HepG2 (cell line): ENCODE data around the gene HMCN1. TPM values are rescaled to one million over a fixed set of nuclear protein-coding genes. Genes with fewer than 3 reads are reported as not detected.

Experiments
- ATAC-seq: fragments of 200-7000 bp; cut with Tn5 transposase; 3 replicates; pipeline ENCODE4 v1.9.1; 2020; ENCODE audit warnings: mild to moderate bottlenecking, moderate library complexity
- BruUV-seq: library from RNA; stranded (reverse); fragments of 400-500 nt; replicated peaks from 2 replicates; lab custom pipeline; 2021; lab: Mats Ljungman, UMichigan
- CTCF ChIA-PET: fragments of 300-600 bp; formaldehyde crosslinking; extraction: SDS; loops from one replicate; lab custom pipeline; 2021; ENCODE audit warnings: low total read pairs, inconsistent platforms, low intra/inter-chr PET ratio; lab: Yijun Ruan, JAX
- POLR2A ChIA-PET: fragments of 350-600 bp; sonication (Branson Sonifier 250); formaldehyde crosslinking; loops from one replicate; lab custom pipeline; 2020; ENCODE audit warnings: antibody characterized with exemption, inconsistent platforms; lab: Yijun Ruan, JAX
- DNase-seq: peaks from one replicate; pipeline ENCODE4 v3.0.0-alpha.2; 2015; ENCODE audit warnings: low spot score
- FAIRE-seq: peaks from 3 replicates; lab custom pipeline; 2011; peaks lifted over from hg19 to GRCh38; lab: Jason Lieb, UNC
- H2AFZ ChIP-seq: one replicate; pipeline ENCODE4 v1.6.1; 2011; ENCODE audit warnings: low read length, inconsistent platforms
- H3K27ac ChIP-seq: fragments of 300-600 bp; 3 replicates; pipeline ENCODE4 v1.8.0; 2011; ENCODE audit warnings: mixed run types, mild to moderate bottlenecking, mixed read lengths, low read length, inconsistent platforms; ENCODE audit not compliant: insufficient read depth; ENCODE audit errors: extremely low read length
- H3K27me3 ChIP-seq, 2 experiments: fragments of 200-600 bp in 1 of 2; 2 replicates in 1 of 2; 3 replicates in 1 of 2; pipeline versions ENCODE4 v1.6.0 to v1.8.0; 2011; ENCODE audit warnings: low read length in 2 of 2, mild to moderate bottlenecking in 2 of 2, moderate library complexity in 2 of 2, inconsistent platforms in 1 of 2; ENCODE audit not compliant: insufficient read depth in 2 of 2, control insufficient read depth in 1 of 2
- H3K36me3 ChIP-seq, 2 experiments: fragments of 200-600 bp in 1 of 2; replicated peaks in 1 of 2; 2 replicates in 1 of 2; 3 replicates in 1 of 2; pipeline versions ENCODE4 v1.5.1 to v1.8.0; 2011; ENCODE audit warnings: low read length in 2 of 2, inconsistent platforms in 1 of 2; ENCODE audit not compliant: insufficient read depth in 2 of 2, control insufficient read depth in 1 of 2
- H3K4me1 ChIP-seq: 2 replicates; pipeline ENCODE4 v1.5.1; 2012; ENCODE audit warnings: low read length, inconsistent platforms; ENCODE audit not compliant: insufficient read depth
- H3K4me2 ChIP-seq: 2 replicates; pipeline ENCODE4 v1.6.0; 2011; ENCODE audit warnings: low read depth, low read length, inconsistent platforms
- H3K4me3 ChIP-seq, 3 experiments: fragments of 200-600 bp in 1 of 3; sonication (generic), shearing (Covaris generic) in 1 of 3; replicated peaks in 1 of 3; 2 replicates each; pipeline ENCODE4 v1.5.1; 2011 to 2016; ENCODE audit warnings: low read length in 3 of 3, inconsistent platforms in 2 of 3, low read depth in 2 of 3, mild to moderate bottlenecking in 2 of 3, control low read depth in 1 of 3, mixed read lengths in 1 of 3; ENCODE audit not compliant: insufficient read depth in 1 of 3
- H3K79me2 ChIP-seq: one replicate; pipeline ENCODE4 v1.6.1; 2011; ENCODE audit warnings: low read length, inconsistent platforms; ENCODE audit not compliant: insufficient read depth
- H3K9ac ChIP-seq: 2 replicates; pipeline ENCODE4 v1.6.0; 2011; ENCODE audit warnings: mild to moderate bottlenecking, low read depth, low read length, inconsistent platforms; ENCODE audit not compliant: insufficient read depth
- H3K9me3 ChIP-seq: 2 replicates; pipeline ENCODE4 v1.5.1; 2012; ENCODE audit warnings: mild to moderate bottlenecking, low read length
- H4K20me1 ChIP-seq: 2 replicates; pipeline ENCODE4 v1.6.0; 2011; ENCODE audit warnings: inconsistent platforms, mild to moderate bottlenecking, low read length, moderate library complexity; ENCODE audit not compliant: insufficient read depth
- ARHGAP35 ChIP-seq: sonication (generic); formaldehyde crosslinking; IDR thresholded peaks from 2 replicates; pipeline ENCODE4 v1.9.0; 2022; ENCODE audit warnings: mild to moderate bottlenecking, inconsistent platforms, moderate library complexity, missing genetic modification reagents, borderline replicate concordance
- HOXD1 ChIP-seq: sonication (generic); formaldehyde crosslinking; IDR thresholded peaks from 2 replicates; pipeline ENCODE4 v1.5.0; 2020; ENCODE audit warnings: missing genetic modification reagents
- IRF2 ChIP-seq: IDR thresholded peaks from 2 replicates; pipeline ENCODE4 v1.6.1; 2018; ENCODE audit warnings: missing genetic modification reagents, missing compliant biosample characterization
- JUNB ChIP-seq: sonication (generic); formaldehyde crosslinking; IDR thresholded peaks from 2 replicates; pipeline ENCODE4 v1.8.0; 2022; ENCODE audit warnings: missing genetic modification reagents, mild to moderate bottlenecking, borderline replicate concordance
- KMT2A ChIP-seq: sonication (generic); formaldehyde crosslinking; IDR thresholded peaks from 2 replicates; pipeline ENCODE4 v1.4.0; 2020; ENCODE audit warnings: missing genetic modification reagents
- MAFF ChIP-seq: IDR thresholded peaks from 2 replicates; pipeline ENCODE4 v1.6.1; 2011; ENCODE audit warnings: low read depth, low read length, improper control_type of control experiment
- MAX ChIP-seq: IDR thresholded peaks from 2 replicates; pipeline ENCODE4 v1.6.1; 2012; ENCODE audit warnings: inconsistent platforms
- PHF5A ChIP-seq: IDR thresholded peaks from one replicate; pipeline ENCODE4 v1.6.1; 2018; ENCODE audit warnings: low read depth, missing genetic modification reagents; ENCODE audit not compliant: unreplicated experiment
- RARG ChIP-seq: sonication (generic); formaldehyde crosslinking; IDR thresholded peaks from 2 replicates; pipeline ENCODE4 v1.4.0; 2020; ENCODE audit warnings: low read depth, mild to moderate bottlenecking, missing genetic modification reagents
- TP53 ChIP-seq: sonication (generic); formaldehyde crosslinking; conservative IDR thresholded peaks from 2 replicates; pipeline ENCODE4 v1.4.0; 2020; ENCODE audit warnings: missing genetic modification reagents
- YEATS4 ChIP-seq: sonication (generic); formaldehyde crosslinking; IDR thresholded peaks from 2 replicates; pipeline ENCODE4 v1.4.0; 2020; ENCODE audit warnings: missing genetic modification reagents, borderline replicate concordance
- ZMYM4 ChIP-seq: sonication (generic); formaldehyde crosslinking; IDR thresholded peaks from 2 replicates; pipeline ENCODE4 v1.8.1; 2023; ENCODE audit warnings: mild to moderate bottlenecking, missing genetic modification reagents
- ZNF143 ChIP-seq: sonication (generic); formaldehyde crosslinking; IDR thresholded peaks from 2 replicates; pipeline ENCODE4 v1.4.0; 2020; ENCODE audit warnings: missing genetic modification reagents
- ZNF20 ChIP-seq: sonication (generic); formaldehyde crosslinking; IDR thresholded peaks from 2 replicates; pipeline ENCODE4 v1.4.0; 2020; ENCODE audit warnings: mild to moderate bottlenecking, moderate library complexity, missing genetic modification reagents
- ZSCAN25 ChIP-seq: sonication (generic); formaldehyde crosslinking; IDR thresholded peaks from 2 replicates; pipeline ENCODE4 v1.8.0; 2022; ENCODE audit warnings: mild to moderate bottlenecking, missing genetic modification reagents
- WGBS: methylation state at CpG from one replicate; pipeline ENCODE4 v1.1.6; 2017; ENCODE audit warnings: low lambda C conversion rate; 5-methylcytosine and 5-hydroxymethylcytosine counted together
- in situ Hi-C: cut with HindIII; loops from 2 replicates; pipeline ENCODE4 v1.10.0; 2017; ENCODE audit warnings: low pct_unique_long_range_greater_than_20kb; ENCODE audit not compliant: extremely low pct_ligation_motif_present
- intact Hi-C: fragments of 100-400 bp; cut with micrococcal nuclease; formaldehyde crosslinking; loops from one replicate; pipeline ENCODE4 v1.10.0; 2022; ENCODE audit not compliant: unreplicated experiment
- polyA plus RNA-seq, 8 experiments: library from polyadenylated mRNA; depleted of rRNA in 3 of 8; stranded (reverse) in 7 of 8; unstranded in 1 of 8; fragments of >200 nt; fragmentation: Illumina TruSeq in 4 of 8; extraction: Trizol in 4 of 8; gene quantifications; 2 replicates each; pipeline versions ENCODE4 v1.2.1 to v1.2.3, GENCODE V29; 2011 to 2016; ENCODE audit warnings: low read depth in 4 of 8, missing spikeins in 1 of 8, mixed read lengths in 1 of 8; ENCODE audit not compliant: insufficient read depth in 1 of 8
- total RNA-seq, 5 experiments: library from RNA; depleted of rRNA; stranded (reverse); fragments of >200 nt; fragmentation: Illumina TruSeq; extraction: Trizol; gene quantifications; 2 replicates each; pipeline ENCODE4 v1.2.3, GENCODE V29; 2016; ENCODE audit warnings: low read depth in 1 of 5
- TF ChIP-seq, protein P1 (sequence below): sonication (generic); formaldehyde crosslinking; IDR thresholded peaks from 2 replicates; pipeline ENCODE4 v1.8.0; 2022; ENCODE audit warnings: missing genetic modification reagents, mild to moderate bottlenecking, inconsistent platforms, borderline replicate concordance

HMCN1 gene
- total and polyA plus RNA-seq, 2 of the 13 experiments (the other 11 are each of a cell fraction or from before 2014, with no cell fraction given) = 0.03 TPM; not detected in 1

GRCh38 chr1:186022184-186022583, 288.0 kb downstream of the HMCN1 start:
- in situ Hi-C loops (no loop called here), intact Hi-C loops (no loop called here)
- H3K9ac ChIP-seq = no peak overlapping the region
- TF ChIP-seq IRF2 (CRISPR knock-in tag) = no peak
- no peak for TF ChIP-seq JUNB
- ChIA-PET CTCF (no interaction called here), POLR2A (no interaction called here)
- no TSS peak for BruUV-seq
- no peak overlapping the region for H2AFZ ChIP-seq
- ATAC-seq (no peak), DNase-seq (no peak), FAIRE-seq (no peak)
- no peaks in the 10 kb centered on the region for H4K20me1 ChIP-seq
- H3K9me3 ChIP-seq = no peaks in the 10 kb centered on the region
- 0% methylated on average over 1 of the region's 1 CpG for WGBS
- H3K27me3 ChIP-seq = no peaks in the 10 kb centered on the region; a peak in 1 of 5 replicates
- H3K27ac ChIP-seq = no peak overlapping the region
- no peak overlapping the region for H3K4me2 ChIP-seq
- H3K36me3 ChIP-seq = no peaks in the 10 kb centered on the region
- no peaks in the 10 kb centered on the region for H3K79me2 ChIP-seq
- H3K4me1 ChIP-seq = no peaks in the 10 kb centered on the region
- H3K4me3 ChIP-seq = no peak overlapping the region

DNA sequence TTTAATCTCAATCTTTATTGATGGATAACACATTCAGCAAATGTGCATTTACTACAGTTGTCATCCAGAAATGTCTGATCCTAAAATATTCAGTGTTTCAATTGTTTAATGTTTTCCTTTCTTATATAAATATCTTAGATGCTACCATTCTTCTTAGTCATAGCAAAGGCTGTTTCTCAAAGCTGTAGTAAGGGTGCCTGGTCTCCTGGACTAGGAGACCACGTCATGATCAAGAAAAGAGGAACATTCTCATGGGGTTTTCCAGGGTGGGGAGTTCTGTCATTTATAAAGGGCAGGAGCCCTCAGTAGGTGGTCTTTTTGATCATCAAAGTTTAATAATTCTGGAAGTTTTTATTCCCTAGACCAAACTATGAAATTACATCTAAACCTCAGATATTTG, 292.8 kb downstream of the HMCN1 start:
- in situ Hi-C loops = no loop called here
- no peak for FAIRE-seq
- H3K27ac ChIP-seq = no peak overlapping the region
- intact Hi-C loops = no loop called here
- 6% methylated on average over 1 of the region's 1 CpG for WGBS
- no peak overlapping the region for H2AFZ ChIP-seq
- no peak for ATAC-seq
- no peaks in the 10 kb centered on the region for H3K36me3 ChIP-seq
- H3K4me2 ChIP-seq = no peak overlapping the region
- no peaks in the 10 kb centered on the region for H3K79me2 ChIP-seq
- no peak overlapping the region for H3K9ac ChIP-seq
- H4K20me1 ChIP-seq = no peaks in the 10 kb centered on the region
- TF ChIP-seq, protein P1, sequence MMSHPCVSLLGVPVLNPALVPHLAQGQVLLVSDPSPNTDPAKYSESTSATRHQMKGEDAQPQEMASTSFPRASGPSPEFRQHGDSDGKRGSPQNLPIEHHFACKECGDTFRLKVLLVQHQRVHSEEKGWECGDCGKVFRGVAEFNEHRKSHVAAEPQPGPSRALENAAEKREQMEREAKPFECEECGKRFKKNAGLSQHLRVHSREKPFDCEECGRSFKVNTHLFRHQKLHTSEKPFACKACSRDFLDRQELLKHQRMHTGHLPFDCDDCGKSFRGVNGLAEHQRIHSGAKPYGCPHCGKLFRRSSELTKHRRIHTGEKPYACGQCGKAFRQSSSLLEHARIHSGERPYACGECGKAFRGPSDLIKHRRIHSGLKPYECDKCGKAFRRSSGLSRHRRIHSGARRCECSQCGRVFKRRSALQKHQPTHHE (CRISPR knock-in tag) = no peak
- TF ChIP-seq HOXD1 (CRISPR knock-in tag) (no peak), RARG (CRISPR knock-in tag) (no peak), YEATS4 (CRISPR knock-in tag) (no peak), KMT2A (CRISPR knock-in tag) (no peak), PHF5A (CRISPR knock-in tag) (no peak), ZNF20 (CRISPR knock-in tag) (no peak), ZMYM4 (CRISPR knock-in tag) (no peak), ZSCAN25 (CRISPR knock-in tag) (no peak), MAFF (no peak), MAX (no peak), ZNF143 (CRISPR knock-in tag) (no peak), TP53 (CRISPR knock-in tag) (no peak), ARHGAP35 (CRISPR knock-in tag) (no peak)
- BruUV-seq = no TSS peak
- no peaks in the 10 kb centered on the region for H3K9me3 ChIP-seq
- H3K4me3 ChIP-seq = no peak overlapping the region
- CTCF ChIA-PET = no interaction called here
- DNase-seq = no peak
- H3K27me3 ChIP-seq = no peaks in the 10 kb centered on the region
- POLR2A ChIA-PET = no interaction called here
- H3K4me1 ChIP-seq = no peaks in the 10 kb centered on the region
